BJ (cell line): ENCODE measurements around the gene RAPSN. TPM values are rescaled to one million over a fixed set of nuclear protein-coding genes. Genes with fewer than 3 reads are reported as not detected.

Source experiments
- CTCF ChIA-PET: fragments of 350-600 bp; formaldehyde crosslinking; extraction: SDS; loops from one replicate; lab custom pipeline; 2021; ENCODE audit warnings: antibody characterized with exemption, inconsistent platforms; lab: Yijun Ruan, JAX
- POLR2A ChIA-PET: fragments of 300-600 bp; sonication (Branson Sonifier 250); formaldehyde crosslinking; extraction: SDS; loops from one replicate; lab custom pipeline; 2021; ENCODE audit warnings: antibody characterized with exemption; lab: Charles Lee
- DNase-seq: peaks from one replicate; pipeline ENCODE4 v3.0.0-alpha.2; 2011; ENCODE audit warnings: low read depth
- H3K27me3 ChIP-seq: 2 replicates; pipeline ENCODE4 v1.6.0; 2011; ENCODE audit warnings: low read length; ENCODE audit not compliant: control insufficient read depth, insufficient read depth
- H3K36me3 ChIP-seq: 2 replicates; pipeline ENCODE4 v1.5.1; 2011; ENCODE audit warnings: low read length; ENCODE audit not compliant: control insufficient read depth, insufficient read depth
- H3K4me3 ChIP-seq: 2 replicates; pipeline ENCODE4 v1.5.1; 2011; ENCODE audit warnings: low read depth, mild to moderate bottlenecking, control low read depth, low read length
- polyA plus RNA-seq: library from polyadenylated mRNA; depleted of rRNA; stranded (reverse); fragments of >200 nt; gene quantifications from 2 replicates; pipeline ENCODE4 v1.2.3, GENCODE V29; 2011
- TF ChIP-seq, protein P1 (sequence below): IDR thresholded peaks from 2 replicates; pipeline ENCODE4 v1.5.1; 2011; ENCODE audit warnings: low read depth, mild to moderate bottlenecking, control low read depth, inconsistent platforms, low read length, moderate library complexity; ENCODE audit not compliant: insufficient read depth

RAPSN gene
- polyA plus RNA-seq, 1 experiment: 0.10 TPM

- DNase-seq: no peak
- Histone ChIP-seq H3K27me3 (no peaks in the 10 kb centered on the region), H3K4me3 (no peak overlapping the region), H3K36me3 (peaks cover 22% of the 10 kb centered on the region)
- ChIA-PET CTCF (interaction anchor here (0.5 kb wide), 1 partner anchor 285 kb away, joined by 3 read pairs; no protein-coding TSS in a partner anchor), POLR2A (interaction anchor here (0.6 kb wide), 1 partner anchor 14 kb away, joined by 4 read pairs; no protein-coding TSS in a partner anchor)
- TF ChIP-seq, protein P1, sequence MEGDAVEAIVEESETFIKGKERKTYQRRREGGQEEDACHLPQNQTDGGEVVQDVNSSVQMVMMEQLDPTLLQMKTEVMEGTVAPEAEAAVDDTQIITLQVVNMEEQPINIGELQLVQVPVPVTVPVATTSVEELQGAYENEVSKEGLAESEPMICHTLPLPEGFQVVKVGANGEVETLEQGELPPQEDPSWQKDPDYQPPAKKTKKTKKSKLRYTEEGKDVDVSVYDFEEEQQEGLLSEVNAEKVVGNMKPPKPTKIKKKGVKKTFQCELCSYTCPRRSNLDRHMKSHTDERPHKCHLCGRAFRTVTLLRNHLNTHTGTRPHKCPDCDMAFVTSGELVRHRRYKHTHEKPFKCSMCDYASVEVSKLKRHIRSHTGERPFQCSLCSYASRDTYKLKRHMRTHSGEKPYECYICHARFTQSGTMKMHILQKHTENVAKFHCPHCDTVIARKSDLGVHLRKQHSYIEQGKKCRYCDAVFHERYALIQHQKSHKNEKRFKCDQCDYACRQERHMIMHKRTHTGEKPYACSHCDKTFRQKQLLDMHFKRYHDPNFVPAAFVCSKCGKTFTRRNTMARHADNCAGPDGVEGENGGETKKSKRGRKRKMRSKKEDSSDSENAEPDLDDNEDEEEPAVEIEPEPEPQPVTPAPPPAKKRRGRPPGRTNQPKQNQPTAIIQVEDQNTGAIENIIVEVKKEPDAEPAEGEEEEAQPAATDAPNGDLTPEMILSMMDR: no peak
These were observed 36.2 kb upstream of the RAPSN start for GRCh38 chr11:47485107-47485506.

DNA sequence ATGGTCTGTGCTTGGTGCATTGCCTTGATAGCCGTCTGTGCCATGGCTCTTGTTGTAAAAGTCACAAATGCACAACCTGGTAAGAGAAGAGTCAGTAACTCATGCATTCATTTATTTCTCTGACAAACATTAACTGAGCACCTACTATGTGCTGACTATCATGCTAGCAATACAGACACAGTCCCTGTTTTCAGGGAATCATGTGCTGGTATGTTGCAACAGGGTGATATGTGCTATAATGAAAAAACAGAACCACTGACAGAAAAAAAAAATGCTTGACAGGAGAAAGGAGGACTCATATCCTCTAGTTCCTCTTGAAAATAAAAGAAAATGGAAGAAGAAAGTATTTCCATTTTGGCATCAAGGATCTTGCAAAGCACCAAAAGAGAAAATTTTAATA lies 34.5 kb upstream of the RAPSN start:
- no peak for DNase-seq
- Histone ChIP-seq H3K4me3 (no peak overlapping the region), H3K36me3 (peaks cover 24% of the 10 kb centered on the region), H3K27me3 (no peaks in the 10 kb centered on the region)
- TF ChIP-seq, protein P1: no peak
- ChIA-PET CTCF (no interaction called here), POLR2A (no interaction called here)

GRCh38 chr11:47480762-47481161 lies 31.8 kb upstream of the RAPSN start:
- CTCF ChIA-PET: interaction anchor here (0.6 to 3.9 kb wide), 5 partner anchors 10 to 275 kb away, joined by 3 to 14 read pairs (median 3); no protein-coding TSS in a partner anchor
- DNase-seq: no peak

DNA sequence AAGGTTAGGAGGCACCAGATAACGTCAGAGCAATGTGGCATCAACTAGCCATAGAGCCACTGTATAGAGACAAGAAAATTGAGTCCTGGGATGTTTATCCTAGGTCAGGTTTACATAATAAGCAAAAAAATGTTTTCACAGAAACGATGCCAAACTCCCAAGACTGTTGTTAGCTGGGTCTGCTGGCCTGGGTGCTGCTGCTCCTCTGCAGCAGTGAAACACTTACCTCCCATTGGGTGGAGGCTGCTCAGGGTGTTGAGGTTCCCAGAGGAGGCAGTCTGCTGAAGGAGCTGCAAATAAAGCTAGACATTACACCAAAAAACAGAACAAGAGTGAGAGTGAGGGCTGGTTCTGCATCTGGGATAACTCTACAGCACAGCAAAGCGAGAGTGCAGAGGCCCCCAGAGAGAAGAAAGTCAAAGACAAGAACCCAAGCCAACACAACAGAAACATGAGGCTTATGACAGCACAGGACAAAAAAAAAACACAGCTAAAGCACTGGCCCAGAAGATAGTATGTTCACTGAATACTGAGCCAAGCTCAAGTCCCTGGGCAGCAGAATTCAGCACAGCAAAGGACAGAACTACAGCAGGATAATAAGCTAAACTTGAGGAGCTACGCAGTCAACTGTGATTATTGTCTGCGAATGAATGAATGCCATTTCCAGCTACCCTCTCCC lies 29.9 kb upstream of the RAPSN start:
- TF ChIP-seq, protein P1: no peak

More at GRCh38 chr11:47480762-47481161, 31.8 kb upstream of the RAPSN start:
- Histone ChIP-seq H3K27me3 (no peaks in the 10 kb centered on the region), H3K4me3 (no peak overlapping the region), H3K36me3 (peaks cover 29% of the 10 kb centered on the region)
- POLR2A ChIA-PET: no interaction called here
- TF ChIP-seq, protein P1: no peak

GRCh38 chr11:47477753-47478152 lies 28.8 kb upstream of the RAPSN start:
- H3K27me3 ChIP-seq: no peaks in the 10 kb centered on the region
- H3K4me3 ChIP-seq: no peak overlapping the region
- no peak for DNase-seq
- peaks cover 32% of the 10 kb centered on the region for H3K36me3 ChIP-seq
- TF ChIP-seq, protein P1: no peak
- ChIA-PET POLR2A (no interaction called here), CTCF (no interaction called here)

More for the DNA sequence above, 29.9 kb upstream of the RAPSN start:
- no peak for DNase-seq
- CTCF ChIA-PET: interaction anchor here (0.9 to 3.9 kb wide), 2 partner anchors 11 to 75 kb away, joined by 3 to 14 read pairs; no protein-coding TSS in a partner anchor
- Histone ChIP-seq H3K4me3 (no peak overlapping the region), H3K27me3 (no peaks in the 10 kb centered on the region), H3K36me3 (peaks cover 35% of the 10 kb centered on the region)
- POLR2A ChIA-PET: interaction anchor here (0.6 kb wide), 1 partner anchor 39 kb away, joined by 3 read pairs; no protein-coding TSS in a partner anchor
